Left kidney (tissue), 2 donors: ENCODE data around the gene SCAMP4. TPM values are rescaled to one million over a fixed set of nuclear protein-coding genes. Genes with fewer than 3 reads are reported as not detected.

Experiments used
- DNase-seq: peaks from one replicate; pipeline ENCODE4 v3.0.0-alpha.2; 2013
- polyA plus RNA-seq: library from polyadenylated mRNA; unstranded; fragments of 120-200 nt; gene quantifications from one replicate; pipeline ENCODE4 v1.2.1, GENCODE V29; 2013; ENCODE audit not compliant: insufficient read length

SCAMP4 gene
- polyA plus RNA-seq, 1 donor = 67.5 TPM

DNA sequence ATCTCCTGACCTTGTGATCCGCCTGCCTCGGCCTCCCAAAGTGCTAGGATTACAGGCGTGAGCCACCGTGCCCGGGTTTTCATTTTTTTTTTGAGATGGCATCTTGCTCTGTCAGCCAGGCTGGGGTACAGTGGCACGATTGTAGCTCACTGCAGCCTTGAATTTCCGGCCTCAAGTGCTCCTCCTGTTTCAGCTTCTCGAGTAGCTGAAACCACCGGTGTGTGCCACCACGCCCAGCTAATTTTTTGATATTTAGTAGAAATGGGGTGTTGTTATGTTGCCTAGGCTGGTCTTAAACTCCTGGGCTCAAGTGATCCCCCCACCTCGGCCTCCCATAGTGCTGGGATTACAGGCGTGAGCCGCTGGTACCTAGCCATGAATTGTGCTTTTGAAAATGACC lies 5.9 kb downstream of the SCAMP4 start:
- no peak for DNase-seq

DNA sequence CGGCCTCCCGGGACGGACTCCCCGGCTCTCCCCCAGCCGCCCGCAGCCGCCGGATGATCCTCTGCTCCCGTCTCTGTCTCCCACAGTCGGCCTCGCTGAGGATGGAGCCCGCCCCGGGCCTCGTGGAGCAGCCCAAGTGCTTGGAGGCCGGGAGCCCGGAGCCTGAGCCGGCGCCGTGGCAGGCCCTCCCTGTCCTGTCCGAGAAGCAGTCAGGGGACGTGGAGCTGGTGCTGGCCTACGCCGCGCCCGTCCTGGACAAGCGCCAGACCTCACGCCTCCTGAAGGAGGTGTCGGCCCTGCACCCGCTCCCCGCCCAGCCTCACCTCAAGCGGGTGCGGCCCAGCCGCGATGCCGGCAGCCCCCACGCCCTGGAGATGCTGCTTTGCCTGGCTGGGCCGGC lies 6.8 kb downstream of the SCAMP4 start:
- no peak for DNase-seq

DNA sequence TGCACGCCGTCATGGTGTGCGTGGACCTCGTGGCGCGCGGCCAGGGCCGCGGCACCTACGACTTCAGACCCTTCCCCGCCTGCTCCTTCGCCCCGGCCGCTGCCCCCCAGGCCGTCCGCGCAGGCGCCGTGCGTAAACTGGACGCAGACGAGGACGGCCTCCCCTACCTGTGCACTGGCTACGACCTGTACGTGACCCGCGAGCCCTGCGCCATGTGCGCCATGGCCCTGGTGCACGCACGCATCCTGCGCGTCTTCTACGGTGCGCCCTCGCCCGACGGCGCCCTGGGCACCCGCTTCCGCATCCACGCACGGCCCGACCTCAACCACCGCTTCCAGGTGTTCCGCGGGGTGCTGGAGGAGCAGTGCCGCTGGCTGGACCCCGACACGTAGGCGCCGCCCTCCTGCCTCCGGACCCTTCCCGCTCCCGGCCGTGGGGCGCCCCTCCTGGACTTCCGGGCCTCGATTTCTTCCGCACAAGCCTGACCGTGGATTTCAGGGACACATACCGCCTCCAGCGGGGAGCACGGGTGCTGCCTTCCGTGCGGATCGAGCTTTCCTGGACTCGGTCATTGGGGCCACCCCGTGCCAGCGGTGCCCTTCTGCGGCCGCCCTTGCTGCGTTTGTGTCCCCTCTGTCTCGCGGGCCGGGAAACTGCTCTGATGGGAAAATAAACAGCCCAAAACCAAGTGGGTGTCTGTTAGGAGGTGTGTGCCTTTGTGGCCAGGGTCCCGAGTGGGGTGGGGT lies 7.7 kb downstream of the SCAMP4 start:
- DNase-seq = no peak

DNA sequence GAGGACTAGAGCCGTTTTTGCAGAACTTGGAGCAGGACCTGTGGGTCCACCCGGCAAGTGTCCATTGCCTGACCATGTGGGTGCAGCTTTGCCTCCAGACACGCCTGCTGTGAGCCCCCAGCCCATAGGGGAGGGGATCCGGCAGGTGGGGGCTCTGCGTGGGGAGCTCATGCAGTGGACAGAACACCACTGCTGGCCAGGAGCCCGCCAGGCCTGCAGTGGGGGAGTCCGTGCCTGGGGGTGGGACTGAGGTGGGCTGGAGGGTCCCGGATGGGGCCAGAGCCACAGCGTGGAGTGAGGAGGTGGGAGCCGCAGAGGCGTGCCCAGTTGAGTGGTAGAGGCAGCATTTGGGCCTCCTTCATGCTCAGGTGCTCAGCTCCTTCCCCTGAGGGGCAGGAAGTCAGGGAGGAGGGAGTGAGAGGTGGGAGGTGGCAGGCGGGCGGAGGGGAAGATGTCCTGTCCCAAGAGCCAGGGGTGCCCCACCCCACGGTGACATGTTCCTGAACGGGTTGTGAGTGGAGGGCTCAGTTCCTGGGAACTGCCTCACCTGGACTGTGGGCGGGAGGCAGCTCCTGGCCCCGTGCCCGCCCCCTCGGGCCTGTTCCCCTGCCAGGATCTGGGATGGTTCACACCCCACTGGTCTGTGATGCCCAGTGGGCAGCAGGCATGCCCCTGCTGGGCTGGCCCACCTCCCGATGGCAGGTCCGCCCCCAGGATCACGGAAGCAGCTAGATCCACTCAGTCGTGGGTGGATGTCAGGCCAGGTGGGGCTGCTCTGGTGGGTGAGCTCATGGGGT lies 8.8 kb downstream of the SCAMP4 start:
- DNase-seq = no peak

DNA sequence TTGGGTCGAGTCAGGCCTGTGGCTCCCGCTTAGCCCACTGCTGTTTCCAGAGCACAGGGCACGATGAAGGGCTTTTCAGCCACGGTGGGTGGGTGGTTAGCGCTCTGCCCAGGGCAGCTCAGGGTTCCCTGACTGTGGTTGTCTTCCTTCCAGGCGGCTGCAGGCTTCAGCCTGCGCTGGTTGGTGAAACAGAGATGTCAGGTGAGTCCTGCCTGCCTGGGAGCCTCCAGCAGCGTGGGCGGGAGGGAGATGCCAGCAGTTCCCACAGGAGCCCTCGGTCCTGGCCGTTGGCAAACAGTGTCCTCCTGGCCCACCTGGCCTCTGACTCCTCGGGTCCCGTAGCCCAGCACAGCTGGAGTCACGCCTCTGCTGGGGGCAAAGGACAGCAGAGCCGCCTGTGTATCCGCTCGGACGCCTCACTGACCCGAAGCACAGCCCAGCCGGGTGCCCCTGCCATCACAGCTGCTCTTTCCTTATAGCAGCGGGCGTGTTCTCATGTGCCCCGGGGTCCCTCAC lies 9.7 kb downstream of the SCAMP4 start:
- no peak for DNase-seq

DNA sequence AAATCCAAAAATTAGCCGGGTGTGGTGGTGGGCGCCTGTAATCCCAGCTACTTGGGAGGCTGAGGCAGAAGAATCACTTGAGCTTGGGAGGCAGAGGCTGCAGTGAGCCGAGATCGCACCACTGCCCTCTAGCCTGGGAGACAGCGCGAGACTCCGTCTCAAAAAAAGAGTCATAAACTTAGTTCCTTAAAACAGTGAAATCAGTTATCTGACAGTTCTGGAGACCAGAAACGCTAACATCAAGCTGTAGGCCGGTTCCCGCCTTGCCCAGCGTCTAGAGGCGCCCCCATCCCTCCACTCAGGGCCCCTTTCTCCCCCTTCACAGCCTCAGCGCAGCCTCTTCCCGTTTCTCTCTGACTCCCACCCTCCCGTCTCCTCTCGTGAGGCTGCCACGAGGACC lies 11.9 kb downstream of the SCAMP4 start:
- DNase-seq = no peak

DNA sequence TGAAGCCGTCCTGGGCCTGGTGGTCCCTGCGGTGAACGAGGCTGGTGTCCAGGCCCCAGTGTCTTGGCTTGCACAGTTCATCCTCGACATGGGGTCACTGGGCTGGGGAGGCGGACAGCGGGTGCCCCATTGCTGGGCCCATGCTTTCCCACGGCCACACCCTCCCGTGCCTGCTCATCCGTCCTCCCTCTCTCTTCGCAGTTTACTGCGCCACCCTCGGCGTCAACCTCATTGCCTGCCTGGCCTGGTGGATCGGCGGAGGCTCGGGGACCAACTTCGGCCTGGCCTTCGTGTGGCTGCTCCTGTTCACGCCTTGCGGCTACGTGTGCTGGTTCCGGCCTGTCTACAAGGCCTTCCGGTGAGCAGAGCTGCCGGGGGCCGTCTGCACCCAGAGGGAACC lies 12.7 kb downstream of the SCAMP4 start:
- no peak for DNase-seq

DNA sequence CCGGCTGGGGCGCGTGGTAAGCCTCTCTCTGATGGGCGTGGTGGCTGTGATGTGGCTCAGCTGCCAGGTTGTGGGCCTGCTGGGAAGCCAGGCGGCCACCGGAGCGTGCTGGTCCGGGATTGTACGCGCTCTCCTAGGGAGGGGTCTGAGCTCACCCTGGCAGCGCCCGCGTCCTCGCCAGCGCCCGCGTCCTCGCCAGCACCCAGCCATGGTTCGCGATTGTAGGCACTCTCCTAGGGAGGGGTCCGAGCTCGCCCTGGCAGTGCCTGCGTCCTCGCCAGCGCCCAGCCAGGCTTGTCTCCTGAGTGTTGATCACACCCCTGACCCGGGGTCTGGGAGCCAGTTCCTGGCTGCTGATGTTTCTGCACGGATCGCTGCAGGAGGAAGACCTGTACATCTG lies 13.8 kb downstream of the SCAMP4 start:
- DNase-seq = no peak

DNA sequence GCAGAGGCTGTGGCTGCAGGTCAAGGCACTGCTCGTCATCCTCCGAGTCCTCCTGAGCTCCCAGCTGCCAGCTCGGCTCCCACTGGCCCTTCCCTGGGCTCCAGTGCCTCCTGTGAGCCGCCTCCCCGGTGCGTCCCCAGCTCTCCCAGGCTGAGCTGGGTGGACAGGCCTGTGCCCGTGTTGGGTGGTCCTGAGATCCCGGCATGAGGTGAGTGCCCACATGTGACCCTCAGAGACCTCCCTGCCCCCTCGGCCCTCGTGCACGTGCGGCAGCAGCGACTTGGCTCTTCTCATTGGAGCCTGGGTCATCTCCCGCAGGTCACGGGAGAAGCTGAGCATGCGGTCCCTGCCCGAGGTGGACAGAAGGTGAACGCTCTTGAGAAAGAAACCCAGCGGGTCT lies 15.4 kb downstream of the SCAMP4 start:
- no peak for DNase-seq

DNA sequence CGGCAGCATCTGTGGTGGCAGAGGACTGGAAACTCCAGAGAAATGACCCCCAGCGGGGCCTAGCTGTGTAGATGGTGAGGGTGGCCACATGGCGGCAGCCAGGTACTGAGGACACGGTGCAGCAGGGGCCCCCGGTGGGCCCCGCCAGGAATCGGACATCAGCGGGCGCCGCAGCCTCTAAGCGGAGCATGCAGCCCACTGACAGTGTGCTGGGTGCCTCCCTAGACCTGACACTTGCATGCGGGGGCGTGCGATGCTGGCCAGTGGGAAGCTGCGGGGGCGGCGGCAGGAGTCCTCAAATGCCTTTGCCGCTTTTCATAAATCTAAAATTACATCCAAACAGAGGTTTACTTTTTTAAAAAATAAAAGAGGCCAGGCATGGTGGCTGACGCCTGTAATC lies 16.1 kb downstream of the SCAMP4 start:
- DNase-seq = no peak

DNA sequence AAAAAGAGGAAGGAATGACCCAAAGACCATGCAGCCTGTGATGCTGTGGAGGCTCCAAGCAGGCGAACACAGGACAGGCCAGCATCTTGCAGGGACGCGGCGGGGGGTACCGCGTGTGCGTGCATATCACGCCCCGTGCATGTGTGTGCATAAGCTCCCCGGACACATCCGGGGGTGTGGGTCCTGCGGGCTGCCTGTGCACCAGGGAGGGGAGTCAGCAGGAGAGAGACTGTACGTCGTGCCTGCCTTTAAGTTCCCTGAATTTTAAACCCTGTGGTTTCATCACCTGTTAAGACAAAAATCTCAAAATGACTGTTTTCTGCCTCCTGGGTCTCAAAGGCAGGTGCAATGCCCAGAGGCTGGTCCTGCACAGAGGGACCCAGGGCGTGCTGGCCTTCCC lies 16.6 kb downstream of the SCAMP4 start:
- DNase-seq = no peak

DNA sequence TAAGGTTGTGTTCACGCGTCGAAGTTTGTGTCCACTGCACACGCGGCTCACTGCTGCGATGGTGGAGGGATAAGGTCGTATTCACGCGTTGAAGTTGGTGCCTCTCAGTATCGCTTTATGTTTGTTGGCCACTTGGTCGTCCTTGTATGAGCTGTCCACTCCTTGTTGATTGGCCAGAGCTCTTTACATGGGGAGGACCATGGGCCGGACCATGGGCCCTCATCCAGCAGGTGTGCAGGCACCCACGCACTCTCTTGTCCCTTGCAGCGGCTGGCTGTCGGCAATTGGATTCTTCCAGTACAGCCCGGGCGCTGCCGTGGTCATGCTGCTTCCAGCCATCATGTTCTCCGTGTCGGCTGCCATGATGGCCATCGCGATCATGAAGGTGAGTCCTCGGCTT lies 17.6 kb downstream of the SCAMP4 start:
- no peak for DNase-seq

DNA sequence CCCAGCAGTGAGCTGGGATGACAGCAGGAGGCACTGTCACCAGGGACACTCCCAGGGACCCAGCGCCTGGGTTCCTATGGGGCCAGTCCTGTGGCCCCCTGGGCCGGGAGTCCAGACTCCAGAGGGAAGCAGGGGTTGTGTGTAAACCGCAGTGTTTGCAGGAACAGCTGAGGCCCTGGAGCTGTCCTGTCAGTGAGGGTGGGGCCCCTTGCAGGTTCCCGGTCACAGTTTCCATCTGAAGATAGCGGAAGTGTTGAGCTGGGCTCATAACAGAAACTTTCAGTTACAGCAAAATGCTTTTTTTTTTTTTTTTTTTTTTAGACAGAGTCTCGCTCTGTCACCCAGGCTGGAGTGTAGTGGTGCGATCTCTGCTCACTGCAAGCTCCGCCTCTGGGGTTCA lies 18.1 kb downstream of the SCAMP4 start:
- DNase-seq = no peak

DNA sequence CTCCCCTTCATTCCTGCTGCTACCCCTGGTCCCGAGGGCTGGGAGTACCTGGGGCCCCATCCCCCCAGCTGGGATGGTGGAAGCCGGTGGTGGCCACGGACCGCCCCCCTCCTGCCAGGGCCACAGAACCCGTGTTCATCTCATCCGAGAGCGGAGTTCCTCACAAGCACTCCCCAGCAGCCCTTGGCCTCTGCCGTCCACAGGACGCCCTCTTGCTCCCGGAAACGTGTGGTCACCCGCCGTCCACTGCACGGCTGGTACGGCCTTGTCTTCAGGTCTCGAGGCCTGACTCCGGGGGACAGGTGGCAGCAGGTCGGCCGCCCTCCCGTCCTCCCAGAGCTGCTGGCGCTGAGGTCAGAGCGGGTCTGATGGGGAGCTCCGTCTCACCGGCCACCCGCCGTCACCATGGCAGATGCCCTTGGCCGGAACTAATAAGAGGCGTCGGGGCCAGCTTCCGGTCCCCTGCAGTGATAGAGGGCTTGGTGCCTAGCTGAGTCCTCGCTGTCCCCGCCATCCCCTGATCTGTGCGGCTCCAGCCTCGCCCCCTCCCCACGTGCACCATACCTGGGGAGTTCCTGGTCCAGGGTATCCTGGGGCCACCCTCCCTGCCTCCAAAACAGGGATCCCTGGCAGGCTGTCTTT lies 19.2 kb downstream of the SCAMP4 start:
- DNase-seq = no peak

DNA sequence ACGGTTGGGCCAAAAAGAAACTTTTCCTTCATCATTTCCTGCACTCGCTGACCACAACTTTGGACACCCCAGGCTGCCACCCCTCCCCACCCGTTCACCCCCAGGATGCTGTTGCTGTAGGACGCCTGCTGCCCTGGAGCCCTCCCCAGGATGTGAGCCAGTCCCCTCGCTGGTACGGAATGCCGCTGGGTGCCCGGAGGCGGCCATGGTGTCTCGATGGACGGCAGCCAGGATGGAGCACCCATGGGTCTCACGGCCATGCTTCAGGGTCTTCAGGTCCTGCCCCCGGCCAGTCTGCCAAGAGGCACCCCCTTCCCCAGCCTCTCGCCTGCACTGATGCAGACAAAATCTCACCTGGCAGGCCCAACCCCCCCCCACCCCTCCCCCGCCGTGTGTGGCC lies 20.3 kb downstream of the SCAMP4 start:
- DNase-seq = no peak

DNA sequence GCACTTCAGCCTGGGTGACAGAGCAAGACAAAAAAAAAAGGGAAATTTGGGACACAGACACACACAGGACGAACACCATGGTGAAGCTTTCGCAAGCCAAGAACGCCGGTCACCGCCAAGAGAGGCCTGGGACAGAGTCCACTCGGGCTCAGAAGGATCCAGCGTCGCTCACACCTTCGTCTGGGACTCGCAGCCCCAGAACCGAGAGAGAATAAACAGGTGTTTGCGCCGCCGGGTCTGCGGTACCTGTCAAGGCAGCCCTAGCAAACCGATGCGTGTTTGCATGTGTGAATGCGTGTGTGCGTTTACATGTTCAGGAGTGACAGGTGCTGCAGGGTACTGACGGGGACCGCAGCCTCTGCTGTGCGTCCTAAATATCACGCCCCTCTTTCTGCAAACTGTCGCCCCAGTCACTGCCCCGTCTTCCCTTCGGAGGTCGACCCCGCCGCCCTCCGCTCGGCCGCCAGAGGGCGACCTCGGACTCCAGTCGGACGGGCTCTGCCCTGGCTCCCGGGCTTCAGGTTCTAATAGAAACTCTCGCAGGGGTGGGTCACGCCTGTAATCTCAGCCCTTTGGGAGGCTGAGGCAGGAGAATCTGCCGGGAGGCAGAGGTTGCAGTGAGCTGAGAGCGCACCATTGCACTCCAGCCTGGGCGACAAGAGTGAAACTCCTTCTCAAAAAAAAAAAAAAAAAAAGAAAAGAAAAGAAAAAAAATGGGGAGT lies 24.0 kb downstream of the SCAMP4 start:
- no peak for DNase-seq

DNA sequence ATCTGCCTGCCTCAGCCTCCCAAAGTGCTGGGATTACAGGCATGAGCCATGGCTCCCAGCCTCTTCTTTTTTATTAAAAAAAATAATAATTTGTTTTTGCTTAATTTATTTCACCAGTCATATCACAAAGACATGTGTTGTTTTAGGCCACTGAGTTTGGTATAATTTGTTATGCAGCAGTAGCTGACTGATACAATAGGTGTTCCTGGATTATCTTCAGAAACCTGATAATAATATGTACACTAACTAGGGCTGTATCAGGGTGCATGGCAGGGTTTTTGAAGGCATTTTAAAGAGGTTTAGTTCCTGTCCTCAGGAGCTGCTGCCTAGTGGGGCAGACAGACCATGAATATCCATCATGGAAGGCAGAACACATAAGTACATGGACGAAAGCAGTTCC lies 26.2 kb downstream of the SCAMP4 start:
- no peak for DNase-seq

DNA sequence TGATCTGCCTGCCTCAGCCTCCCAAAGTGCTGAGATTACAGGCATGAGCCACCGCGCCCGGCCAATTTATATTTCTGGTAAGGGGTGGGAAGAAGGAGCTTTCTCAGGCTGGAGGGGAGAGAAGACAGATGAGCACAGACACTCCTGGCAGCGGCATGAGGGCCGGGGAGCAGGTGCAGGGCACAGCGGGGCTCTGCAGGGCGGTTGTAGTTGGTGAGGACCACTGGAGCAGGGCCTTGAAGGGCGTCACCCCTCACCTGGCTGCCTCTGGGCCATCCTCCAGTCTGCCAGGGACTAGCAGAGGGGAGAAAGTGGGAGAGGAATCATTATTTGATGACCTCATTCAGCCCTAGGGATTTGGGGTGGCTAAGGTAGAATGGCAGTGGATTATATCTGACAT lies 27.2 kb downstream of the SCAMP4 start:
- no peak for DNase-seq

DNA sequence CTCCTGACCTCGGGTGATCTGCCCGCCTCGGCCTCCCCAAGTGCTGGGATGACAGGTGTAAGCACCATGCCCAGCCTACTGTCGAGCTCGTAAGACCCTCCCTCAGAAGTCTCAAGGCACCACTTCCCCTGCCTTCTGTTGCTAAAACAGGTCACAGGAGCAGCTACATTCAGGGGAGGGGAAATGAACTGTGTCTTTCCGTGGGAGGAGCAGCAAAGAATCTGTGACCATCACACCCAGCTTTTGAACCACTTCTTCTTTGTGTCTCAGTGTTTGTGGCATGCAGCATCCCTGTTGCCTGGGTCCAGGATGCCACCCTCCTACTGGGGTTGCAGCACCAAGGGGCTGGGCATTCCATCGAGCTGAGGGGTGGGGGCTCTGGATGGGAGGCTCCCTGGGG lies 28.0 kb downstream of the SCAMP4 start:
- no peak for DNase-seq

DNA sequence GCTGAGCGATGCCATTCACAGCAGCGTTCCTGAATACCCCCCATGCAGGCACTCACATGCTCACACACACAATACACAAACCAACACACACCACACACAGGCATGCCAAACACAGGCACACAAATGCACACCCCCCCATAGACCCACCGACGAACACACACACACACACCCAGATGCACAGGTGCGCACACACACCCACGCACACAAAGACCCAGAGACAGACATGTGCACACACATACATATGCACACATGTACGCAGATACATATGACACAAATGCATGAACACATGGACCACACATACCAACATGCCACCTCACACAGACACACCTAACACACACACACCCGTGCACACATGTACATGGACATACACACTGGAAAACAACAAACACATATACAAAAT lies 28.7 kb downstream of the SCAMP4 start:
- no peak for DNase-seq

DNA sequence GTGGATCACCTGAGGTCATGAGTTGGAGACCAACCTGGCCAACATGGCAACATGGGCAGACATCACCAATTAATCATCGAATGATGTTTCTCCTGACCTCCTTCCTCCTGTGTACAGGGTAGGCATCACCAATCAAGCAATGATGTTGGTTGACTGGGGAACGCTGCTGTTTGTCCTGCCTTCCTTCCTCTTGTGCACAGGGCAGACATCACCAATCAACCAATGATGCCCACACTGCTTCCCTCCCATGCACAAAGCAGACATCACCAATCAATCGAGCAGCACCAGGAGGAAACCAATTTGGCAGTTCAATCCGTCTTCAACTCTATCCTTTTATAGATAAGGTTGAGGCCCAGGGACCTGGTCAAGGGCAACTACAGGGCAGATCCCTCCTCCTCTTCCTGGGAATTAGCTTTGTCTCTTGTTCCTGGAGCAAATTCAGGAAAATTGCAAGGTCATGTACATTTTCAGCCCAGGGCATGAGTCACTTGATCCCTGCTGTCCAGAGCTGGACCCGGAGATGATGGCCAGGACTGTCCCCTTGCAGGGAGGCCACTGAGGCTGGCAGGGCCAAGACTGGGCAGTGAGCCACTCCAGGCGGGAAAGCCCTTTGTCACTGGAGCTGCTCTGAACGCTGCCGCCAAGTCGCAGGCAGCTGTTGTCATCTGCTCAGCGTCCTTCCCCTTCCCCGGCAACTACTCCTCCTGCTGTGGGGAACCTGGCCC lies 30.4 kb downstream of the SCAMP4 start:
- no peak for DNase-seq

DNA sequence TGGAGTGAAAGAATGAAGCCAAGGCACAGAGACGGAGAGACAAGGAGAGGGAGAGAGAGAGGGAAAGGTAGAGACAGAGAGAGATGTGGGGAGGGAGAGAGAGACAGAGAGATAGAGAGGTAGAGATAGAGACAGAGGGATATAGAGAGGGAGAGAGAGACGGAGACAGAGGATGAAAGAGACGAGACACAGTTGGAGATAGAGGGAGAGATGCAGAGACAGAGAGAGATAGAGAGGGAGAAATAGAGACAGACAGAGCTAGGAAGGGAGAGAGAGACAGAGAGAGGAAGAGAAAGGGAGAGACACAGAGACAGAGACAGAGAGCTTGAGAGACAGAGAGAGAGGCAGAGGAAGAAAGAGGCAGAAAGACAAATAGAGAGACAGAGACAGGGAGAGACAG lies 31.2 kb downstream of the SCAMP4 start:
- DNase-seq = no peak
